GM12878 (cell line): ENCODE data around the gene VMP1. TPM values are rescaled to one million over a fixed set of nuclear protein-coding genes. Genes with fewer than 3 reads are reported as not detected.
"Not testable (repeated sequence)": the region's sequence is repeated elsewhere in the genome, so short reads cannot be mapped to it uniquely, and the experiment has no call there.

ENCODE experiments used
- ATAC-seq: fragments of 200-7000 bp; cut with Tn5 transposase; 3 replicates; pipeline ENCODE4 v1.9.1; 2020; ENCODE audit warnings: mild to moderate bottlenecking, moderate library complexity
- BruUV-seq: library from RNA; stranded (reverse); fragments of 400-500 nt; replicated peaks from 2 replicates; lab custom pipeline; 2021; lab: Mats Ljungman, UMichigan
- CTCF ChIA-PET: fragments of 300-600 bp; sonication (Branson Sonifier 250); formaldehyde crosslinking; extraction: SDS; loops from one replicate; lab custom pipeline; 2021; ENCODE audit warnings: inconsistent platforms; lab: Yijun Ruan, JAX
- POLR2A ChIA-PET: fragments of 350-600 bp; formaldehyde crosslinking; extraction: SDS; loops from one replicate; lab custom pipeline; 2021; ENCODE audit warnings: inconsistent platforms; lab: Charles Lee
- RAD21 ChIA-PET: fragments of 300-600 bp; sonication (Branson Sonifier 250); formaldehyde crosslinking; loops from one replicate; lab custom pipeline; 2023; ENCODE audit warnings: antibody characterized with exemption; ENCODE audit not compliant: unreplicated experiment; lab: Charles Lee
- SMC1A ChIA-PET: fragments of 300-600 bp; sonication (Branson Sonifier 250); formaldehyde crosslinking; loops from one replicate; lab custom pipeline; 2023; ENCODE audit not compliant: unreplicated experiment, uncharacterized antibody; lab: Charles Lee
- DNase-seq: peaks from one replicate; pipeline ENCODE4 v3.0.0-alpha.2; 2011; ENCODE audit warnings: low read depth, low spot score
- FAIRE-seq: peaks from 3 replicates; lab custom pipeline; 2011; peaks lifted over from hg19 to GRCh38; lab: Jason Lieb, UNC
- H2AFZ ChIP-seq: 2 replicates; pipeline ENCODE4 v1.6.0; 2011; ENCODE audit warnings: low read depth, low read length, control low read depth; ENCODE audit not compliant: control insufficient read depth
- H3K27ac ChIP-seq: 2 replicates; pipeline ENCODE4 v1.5.1; 2011; ENCODE audit warnings: control low read depth; ENCODE audit not compliant: control insufficient read depth, insufficient read depth
- H3K27me3 ChIP-seq, 2 experiments: replicated peaks in 1 of 2; 2 replicates each; pipeline versions ENCODE4 v1.6.0 to v1.6.1; 2011; ENCODE audit warnings: low read length in 1 of 2; ENCODE audit not compliant: control insufficient read depth in 2 of 2, insufficient read depth in 2 of 2
- H3K36me3 ChIP-seq, 2 experiments: 2 replicates each; pipeline ENCODE4 v1.5.1; 2011; ENCODE audit warnings: low read length in 1 of 2; ENCODE audit not compliant: control insufficient read depth in 2 of 2, insufficient read depth in 2 of 2
- H3K4me1 ChIP-seq: 2 replicates; pipeline ENCODE4 v1.6.1; 2011; ENCODE audit warnings: mild to moderate bottlenecking, low read length, moderate library complexity, mixed read lengths; ENCODE audit not compliant: control insufficient read depth, insufficient read depth
- H3K4me2 ChIP-seq: 2 replicates; pipeline ENCODE4 v1.6.0; 2011; ENCODE audit warnings: control low read depth; ENCODE audit not compliant: control insufficient read depth, insufficient read depth
- H3K4me3 ChIP-seq: fragments of 200-600 bp; sonication (generic); 2 replicates; pipeline ENCODE4 v1.5.1; 2016
- H3K79me2 ChIP-seq: 2 replicates; pipeline ENCODE4 v1.6.0; 2011; ENCODE audit warnings: low read length; ENCODE audit not compliant: control insufficient read depth, insufficient read depth
- H3K9ac ChIP-seq: 2 replicates; pipeline ENCODE4 v1.8.0; 2011; ENCODE audit warnings: low read length, control low read depth, mixed read lengths; ENCODE audit not compliant: control insufficient read depth, insufficient read depth
- H3K9me3 ChIP-seq: replicated peaks from 3 replicates; pipeline ENCODE4 v1.5.1; 2011; ENCODE audit warnings: mild to moderate bottlenecking, low read length; ENCODE audit not compliant: control insufficient read depth, insufficient read depth
- H4K20me1 ChIP-seq: 2 replicates; pipeline ENCODE4 v1.6.0; 2011; ENCODE audit not compliant: control insufficient read depth, insufficient read depth
- ETV6 ChIP-seq, 2 experiments: fragments of 450-650 bp in 1 of 2; IDR thresholded peaks in 1 of 2; conservative IDR thresholded peaks in 1 of 2; 2 replicates each; pipeline ENCODE4 v1.6.1; 2014; ENCODE audit warnings: antibody characterized with exemption in 1 of 2, borderline replicate concordance in 1 of 2, low read depth in 1 of 2, mild to moderate bottlenecking in 1 of 2, moderate library complexity in 1 of 2
- JUND ChIP-seq: IDR thresholded peaks from 2 replicates; pipeline ENCODE4 v1.6.1; 2012; ENCODE audit warnings: low read depth, mild to moderate bottlenecking, low read length, improper control_type of control experiment, moderate library complexity
- NFXL1 ChIP-seq: fragments of 450-650 bp; IDR thresholded peaks from 2 replicates; pipeline ENCODE4 v1.6.1; 2017; ENCODE audit warnings: antibody characterized with exemption, mild to moderate bottlenecking, borderline replicate concordance
- YY1 ChIP-seq: IDR thresholded peaks from 2 replicates; pipeline ENCODE4 v1.6.1; 2011; ENCODE audit warnings: low read depth, mild to moderate bottlenecking, low read length
- WGBS: methylation state at CpG from one replicate; pipeline ENCODE4 v1.1.6; 2016; ENCODE audit warnings: low lambda C conversion rate; ENCODE audit not compliant: insufficient replicate concordance, insufficient coverage; ENCODE audit errors: missing lambda C conversion rate; 5-methylcytosine and 5-hydroxymethylcytosine counted together
- in situ Hi-C: fragments of 300-500 bp; cut with MboI; formaldehyde crosslinking; loops from 9 replicates; pipeline ENCODE4 v1.14.3; 2018; ENCODE audit warnings: mixed read lengths
- intact Hi-C: fragments of 100-400 bp; cut with micrococcal nuclease; formaldehyde crosslinking; loops from one replicate; pipeline ENCODE4 v1.14.2; 2022; ENCODE audit not compliant: unreplicated experiment
- polyA plus RNA-seq, 11 experiments: library from polyadenylated mRNA; depleted of rRNA in 4 of 11; unstranded in 6 of 11; stranded (reverse) in 5 of 11; fragments of >200 nt; fragmentation: Nextera tagmentation in 4 of 11; fragmentation: Illumina TruSeq in 1 of 11; extraction: Ambion mirVana in 4 of 11; extraction: Trizol in 1 of 11; gene quantifications; 1 replicate in 1 of 11; 2 replicates in 10 of 11; pipeline versions ENCODE4 v1.2.1 to v1.2.3, GENCODE V29; 2011 to 2016; ENCODE audit warnings: inconsistent platforms in 2 of 11, missing spikeins in 2 of 11, low read depth in 1 of 11
- total RNA-seq, 4 experiments: library from RNA; depleted of rRNA in 3 of 4; stranded (reverse); fragments of >200 nt in 3 of 4; fragmentation: Illumina TruSeq in 1 of 4; extraction: Trizol in 1 of 4; gene quantifications; 2 replicates each; pipeline versions ENCODE4 v1.2.1 to v1.2.3, GENCODE V29; 2013 to 2021

The VMP1 gene
- total and polyA plus RNA-seq, 10 of the 15 experiments (the other 5 are each of a cell fraction or from before 2014, with no cell fraction given) = 88.4 to 199 (median 132) TPM

DNA sequence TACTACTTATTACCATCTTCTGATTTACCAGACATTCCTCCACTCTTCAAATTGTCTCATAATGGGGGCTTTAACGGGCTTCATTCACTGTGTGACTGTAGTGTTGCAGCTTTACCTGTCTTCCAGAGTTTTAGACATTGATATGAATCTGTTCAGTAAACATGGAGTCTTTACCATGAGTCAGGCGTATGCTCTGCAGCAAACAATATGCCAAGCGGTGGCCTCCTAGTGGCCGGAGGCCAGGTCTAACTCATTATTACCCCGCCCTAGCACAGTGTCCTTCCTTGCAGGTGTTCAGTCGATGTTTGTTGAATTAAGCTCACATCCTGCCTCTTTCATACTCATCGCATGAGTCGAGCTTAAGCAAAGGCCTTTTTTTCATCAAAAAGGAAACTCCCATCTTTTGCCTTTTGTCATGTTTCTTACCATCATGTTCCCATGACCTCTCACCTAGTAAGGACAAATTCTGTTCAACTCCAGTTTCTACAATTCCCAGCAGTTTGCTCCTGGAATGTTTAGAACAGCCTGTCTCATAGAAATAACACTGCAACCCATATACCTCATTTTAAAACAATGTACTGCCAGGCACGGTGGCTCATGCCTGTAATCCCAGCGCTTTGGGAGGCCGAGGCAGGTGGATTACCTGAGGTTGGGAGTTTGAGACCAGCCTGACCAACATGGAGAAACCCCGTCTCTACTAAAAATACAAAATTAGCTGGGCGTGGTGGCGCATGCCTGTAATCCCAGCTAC lies 145.9 kb downstream of the VMP1 start (continued):
- TF ChIP-seq JUND (no peak), YY1 (peak; percentile 78), ETV6 (conservative IDR thresholded peaks at IDR 0.05 in 1 of 2, IDR thresholded peaks at IDR 0.05 in 1 of 2; ENCODE audit: borderline replicate concordance in 1 of 2, low read depth in 1 of 2) (peak in 1 of 2 experiments; percentile 98; a peak in 2 of 4 replicates), NFXL1 (peak; percentile 61)

DNA sequence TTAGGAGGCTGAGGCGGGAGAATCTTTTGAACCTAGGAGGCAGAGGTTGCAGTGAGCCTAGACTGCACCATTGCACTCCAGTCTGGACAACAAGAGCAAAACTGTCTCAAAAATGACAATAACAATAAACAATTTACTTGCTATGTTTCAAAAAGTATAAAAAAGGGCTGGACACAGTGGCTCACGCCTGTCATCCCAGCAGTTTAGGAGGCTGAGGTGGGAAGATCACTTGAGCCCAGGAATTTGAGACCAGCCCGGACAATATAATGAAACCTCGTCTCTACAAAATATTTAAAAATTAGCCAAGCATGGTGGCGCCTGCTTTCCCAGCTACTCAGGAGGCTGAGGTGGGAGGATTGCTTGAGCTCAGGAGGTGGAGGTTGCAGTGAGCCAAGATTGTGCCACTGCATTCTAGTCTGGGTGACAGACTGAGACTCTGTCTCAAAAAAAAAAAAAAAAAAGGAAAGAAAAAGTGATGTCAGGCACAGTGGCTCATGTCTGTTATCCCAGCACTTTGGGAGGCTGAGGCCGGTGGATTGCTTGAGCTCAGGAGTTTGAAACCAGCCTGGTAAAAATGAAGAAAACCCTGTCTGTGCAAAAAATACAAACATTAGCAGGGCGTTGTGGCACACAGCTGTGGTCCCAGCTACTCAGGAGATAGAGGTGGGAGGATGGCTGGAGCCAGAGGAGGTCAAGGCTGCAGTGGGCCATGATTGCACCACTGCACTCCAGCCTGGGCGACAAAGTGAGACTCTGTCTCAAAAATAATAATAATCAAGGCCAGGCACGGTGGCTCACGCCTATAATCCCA lies 146.7 kb downstream of the VMP1 start:
- H2AFZ ChIP-seq, ATAC-seq, H3K27me3 ChIP-seq, H3K36me3 ChIP-seq, H3K9me3 ChIP-seq, FAIRE-seq, H3K79me2 ChIP-seq, DNase-seq, intact Hi-C loops, H3K4me3 ChIP-seq, in situ Hi-C loops, H3K27ac ChIP-seq, BruUV-seq, H3K9ac ChIP-seq, H3K4me1 ChIP-seq, H3K4me2 ChIP-seq, H4K20me1 ChIP-seq: not testable (repeated sequence)
- ChIA-PET RAD21 (interaction anchor here (1.0 to 1.2 kb wide), 4 partner anchors 14 to 66 kb away, joined by 4 to 5 read pairs (median 5); no protein-coding TSS in a partner anchor), SMC1A (interaction anchor here (0.9 to 2.0 kb wide), 3 partner anchors 71 to 544 kb away, joined by 4 to 5 read pairs (median 4); no protein-coding TSS in a partner anchor), POLR2A (interaction anchor here (0.6 to 1.1 kb wide), 5 partner anchors 23 to 852 kb away, joined by 3 to 6 read pairs (median 4); no protein-coding TSS in a partner anchor), CTCF (interaction anchor here (0.6 to 2.0 kb wide), 4 partner anchors 48 to 231 kb away, joined by 3 to 7 read pairs (median 4); no protein-coding TSS in a partner anchor)
- 94% methylated on average over 10 of the region's 10 CpGs for WGBS
